Caco-2 (cell line): ENCODE data around the gene CFD. TPM values are rescaled to one million over a fixed set of nuclear protein-coding genes. Genes with fewer than 3 reads are reported as not detected.
"Not testable (repeated sequence)": the region's sequence is repeated elsewhere in the genome, so short reads cannot be mapped to it uniquely, and the experiment has no call there.

Source experiments
- BruUV-seq: library from RNA; stranded (reverse); fragments of 400-500 nt; replicated peaks from 2 replicates; lab custom pipeline; 2021; lab: Mats Ljungman, UMichigan
- CTCF ChIA-PET: fragments of 300-600 bp; sonication (Branson Sonifier 250); formaldehyde crosslinking; loops from one replicate; lab custom pipeline; 2022; ENCODE audit warnings: antibody characterized with exemption; lab: Charles Lee
- POLR2A ChIA-PET: fragments of 300-600 bp; sonication (Branson Sonifier 250); formaldehyde crosslinking; loops from one replicate; lab custom pipeline; 2022; ENCODE audit warnings: antibody characterized with exemption; lab: Charles Lee
- DNase-seq, 2 experiments: peaks; one replicate each; pipeline versions ENCODE4 v3.0.0 to v3.0.0-alpha.2; 2020 to 2022
- H3K27me3 ChIP-seq: replicated peaks from 2 replicates; pipeline ENCODE4 v1.6.0; 2011; ENCODE audit warnings: low read length; ENCODE audit not compliant: control insufficient read depth, insufficient read depth
- H3K36me3 ChIP-seq: 2 replicates; pipeline ENCODE4 v1.5.1; 2011; ENCODE audit warnings: low read length; ENCODE audit not compliant: control insufficient read depth, insufficient read depth
- H3K4me1 ChIP-seq: fragments of 250-450 bp; sonication (Bioruptor Pico); 2 replicates; pipeline ENCODE4 v1.5.1; 2020; ENCODE audit warnings: mild to moderate bottlenecking
- H3K4me3 ChIP-seq: 2 replicates; pipeline ENCODE4 v1.5.1; 2011; ENCODE audit warnings: low read depth, mild to moderate bottlenecking, control low read depth, low read length
- H3K9me3 ChIP-seq: fragments of 250-450 bp; sonication (Bioruptor Pico); 2 replicates; pipeline ENCODE4 v1.5.1; 2020; ENCODE audit warnings: mild to moderate bottlenecking, moderate library complexity
- H3K27ac Mint-ChIP-seq: one replicate; pipeline ENCODE4 v1.8.0; 2022; ENCODE audit warnings: mixed read lengths; ENCODE audit not compliant: unreplicated experiment
- H3K27me3 Mint-ChIP-seq: one replicate; pipeline ENCODE4 v1.8.0; 2022; ENCODE audit warnings: mixed read lengths; ENCODE audit not compliant: insufficient read depth, unreplicated experiment
- H3K36me3 Mint-ChIP-seq: one replicate; pipeline ENCODE4 v1.8.0; 2022; ENCODE audit warnings: mild to moderate bottlenecking, mixed read lengths; ENCODE audit not compliant: insufficient read depth, unreplicated experiment
- H3K4me1 Mint-ChIP-seq: one replicate; pipeline ENCODE4 v1.8.0; 2022; ENCODE audit warnings: low read depth, mixed read lengths; ENCODE audit not compliant: unreplicated experiment
- H3K4me3 Mint-ChIP-seq: one replicate; pipeline ENCODE4 v1.8.0; 2022; ENCODE audit warnings: mild to moderate bottlenecking, moderate library complexity, mixed read lengths; ENCODE audit not compliant: unreplicated experiment
- H3K9me3 Mint-ChIP-seq: one replicate; pipeline ENCODE4 v1.8.0; 2022; ENCODE audit warnings: mixed read lengths; ENCODE audit not compliant: unreplicated experiment
- CTCF ChIP-seq, 2 experiments: fragments of 200-600 bp in 1 of 2; IDR thresholded peaks; 1 replicate in 1 of 2; 2 replicates in 1 of 2; pipeline versions ENCODE4 v1.5.1 to v1.8.0; 2011 to 2022; ENCODE audit warnings: antibody characterized with exemption in 1 of 2, control low read depth in 1 of 2, inconsistent platforms in 1 of 2, low read depth in 1 of 2, low read length in 1 of 2, mild to moderate bottlenecking in 1 of 2, moderate library complexity in 1 of 2; ENCODE audit not compliant: insufficient read depth in 1 of 2, severe bottlenecking in 1 of 2, unreplicated experiment in 1 of 2
- intact Hi-C: fragments of 100-400 bp; cut with micrococcal nuclease; formaldehyde crosslinking; loops from one replicate; pipeline ENCODE4 v1.10.0; 2022; ENCODE audit not compliant: unreplicated experiment
- total RNA-seq: library from RNA; stranded (reverse); gene quantifications from 2 replicates; pipeline ENCODE4 v1.2.3, GENCODE V29; 2022

The CFD gene
- total RNA-seq, 1 experiment from 2014 or later: 6.1 TPM

DNA sequence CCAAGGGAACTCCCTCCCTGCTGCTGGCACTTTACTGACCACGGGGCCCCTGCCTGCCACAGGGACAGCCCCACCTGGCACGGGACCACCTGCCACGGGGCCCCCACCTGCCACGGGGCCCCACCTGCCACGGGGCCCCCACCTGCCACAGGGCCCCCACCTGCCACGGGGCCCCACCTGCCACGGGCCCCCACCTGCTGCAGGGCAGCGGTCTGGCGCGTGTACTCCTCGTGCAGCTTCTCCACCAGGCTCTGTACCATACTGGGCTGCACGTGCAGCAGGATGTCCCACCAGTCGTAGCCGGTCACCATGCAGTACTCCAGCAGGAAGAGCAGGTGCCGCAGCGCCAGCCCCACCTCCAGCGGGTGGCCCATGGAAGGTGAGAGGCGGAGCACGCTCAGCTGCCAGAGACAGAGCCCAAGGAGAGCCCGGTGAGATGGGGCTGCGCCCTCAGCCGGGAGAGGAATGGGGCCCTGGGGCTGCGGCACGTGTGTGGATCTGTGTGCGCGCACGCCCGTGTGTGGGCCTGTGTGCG is 17.4 kb downstream of the CFD start:
- Histone ChIP-seq H3K9me3 (no peaks in the 10 kb centered on the region), H3K4me1 (no peaks in the 10 kb centered on the region), H3K36me3 (peaks cover 1% of the 10 kb centered on the region; the same call in 1 of the 2 replicates), H3K4me3 (no peak overlapping the region), H3K27me3 (no peaks in the 10 kb centered on the region)
- Mint-ChIP-seq H3K36me3 (peaks cover 53% of the 10 kb centered on the region), H3K4me1 (no peaks in the 10 kb centered on the region), H3K27ac (no peak overlapping the region), H3K4me3 (no peak overlapping the region), H3K27me3 (no peaks in the 10 kb centered on the region), H3K9me3 (no peaks in the 10 kb centered on the region)
- CTCF ChIA-PET: no interaction called here
- POLR2A ChIA-PET: no interaction called here
- no peak for TF ChIP-seq CTCF (IDR thresholded peaks at IDR 0.05; ENCODE audit: insufficient read depth in 1 of 2, low read depth in 1 of 2, low read length in 1 of 2, severe bottlenecking in 1 of 2, unreplicated experiment in 1 of 2)
- intact Hi-C loops: no loop called here
- DNase-seq: no peak
- no TSS peak for BruUV-seq

DNA sequence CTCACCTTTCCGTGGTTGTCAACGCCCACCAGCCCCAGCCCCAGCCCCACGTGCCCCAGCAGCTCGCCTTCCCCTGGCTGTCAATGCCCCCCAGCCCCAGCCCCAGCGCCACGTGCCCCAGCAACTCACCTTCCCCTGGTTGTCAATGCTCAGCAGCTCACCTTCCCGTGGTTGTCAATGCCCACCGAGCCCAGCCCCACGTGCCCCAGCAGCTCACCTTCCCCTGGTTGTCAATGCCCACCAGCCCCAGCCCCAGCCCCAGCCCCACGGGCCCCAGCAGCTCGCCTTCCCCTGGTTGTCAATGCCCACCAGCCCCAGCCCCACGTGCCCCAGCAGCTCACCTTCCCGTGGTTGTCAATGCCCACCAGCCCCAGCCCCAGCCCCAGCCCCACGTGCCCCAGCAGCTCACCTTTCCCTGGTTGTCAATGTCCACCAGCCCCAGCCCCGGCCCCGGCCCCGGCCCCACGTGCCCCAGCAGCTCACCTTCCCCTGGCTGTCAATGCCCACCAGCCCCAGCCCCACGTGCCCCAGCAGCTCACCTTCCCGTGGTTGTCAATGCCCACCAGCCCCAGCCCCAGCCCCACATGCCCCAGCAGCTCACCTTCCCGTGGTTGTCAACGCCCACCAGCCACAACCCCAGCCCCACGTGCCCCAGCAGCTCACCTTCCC is 18.7 kb downstream of the CFD start:
- H3K9me3 ChIP-seq, CTCF ChIA-PET, H3K4me3 ChIP-seq, POLR2A ChIA-PET, H3K4me1 ChIP-seq, BruUV-seq, H3K4me1 Mint-ChIP-seq, H3K9me3 Mint-ChIP-seq, intact Hi-C loops, H3K27me3 Mint-ChIP-seq, DNase-seq, H3K27me3 ChIP-seq, H3K27ac Mint-ChIP-seq, H3K4me3 Mint-ChIP-seq, H3K36me3 ChIP-seq: not testable (repeated sequence)
- H3K36me3 Mint-ChIP-seq: peaks cover 48% of the 10 kb centered on the region

DNA sequence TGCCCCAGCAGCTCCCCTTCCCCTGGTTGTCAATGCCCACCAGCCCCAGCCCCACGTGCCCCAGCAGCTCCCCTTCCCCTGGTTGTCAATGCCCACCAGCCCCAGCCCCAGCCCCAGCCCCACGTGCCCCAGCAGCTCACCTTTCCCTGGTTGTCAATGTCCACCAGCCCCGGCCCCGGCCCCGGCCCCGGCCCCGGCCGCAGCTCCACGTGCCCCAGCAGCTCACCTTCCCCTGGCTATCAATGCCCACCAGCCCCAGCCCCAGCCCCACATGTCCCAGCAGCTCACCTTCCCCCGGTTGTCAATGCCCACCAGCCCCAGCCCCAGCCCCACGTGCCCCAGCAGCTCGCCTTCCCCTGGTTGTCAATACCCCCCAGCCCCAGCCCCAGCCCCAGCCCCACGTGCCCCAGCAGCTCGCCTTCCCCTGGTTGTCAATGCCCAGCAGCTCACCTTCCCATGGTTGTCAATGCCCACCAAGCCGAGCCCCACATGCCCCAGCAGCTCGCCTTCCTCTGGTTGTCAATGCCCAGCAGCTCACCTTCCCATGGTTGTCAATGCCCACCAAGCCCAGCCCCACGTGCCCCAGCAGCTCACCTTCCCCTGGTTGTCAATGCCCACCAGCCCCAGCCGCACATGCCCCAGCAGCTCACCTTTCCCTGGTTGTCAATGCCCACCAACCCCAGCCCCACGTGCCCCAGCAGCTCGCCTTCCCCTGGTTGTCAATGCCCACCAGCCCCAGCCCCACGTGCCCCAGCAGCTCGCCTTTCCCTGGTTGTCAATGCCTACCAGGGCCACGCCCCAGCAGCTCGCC is 19.5 kb downstream of the CFD start:
- POLR2A ChIA-PET, H3K27me3 ChIP-seq, H3K9me3 ChIP-seq, H3K9me3 Mint-ChIP-seq, H3K27me3 Mint-ChIP-seq, H3K4me3 ChIP-seq, H3K4me1 Mint-ChIP-seq, H3K36me3 ChIP-seq, BruUV-seq, H3K4me1 ChIP-seq, H3K4me3 Mint-ChIP-seq, DNase-seq, intact Hi-C loops: not testable (repeated sequence)
- CTCF ChIA-PET: interaction anchor here (0.7 to 1.0 kb wide), 2 partner anchors 103 to 106 kb away, joined by 3 to 4 read pairs; no protein-coding TSS in a partner anchor
- Mint-ChIP-seq H3K27ac (peak overlapping the region; percentile 39), H3K36me3 (peaks cover 49% of the 10 kb centered on the region)
